ENCODE measurements around the gene HTRA3.

- TF ChIP-seq EZH2 (IDR thresholded peaks at IDR 0.05) (no peak), POLR2AphosphoS5 (IDR thresholded peaks at IDR 0.05; ENCODE audit: borderline replicate concordance, low read depth, low read length) (no peak), FOXP2 (optimal IDR thresholded peaks at IDR 0.05; ENCODE audit: control extremely low read depth, extremely low read length, insufficient read depth) (no peak)
Measured at GRCh38 chr4:8312976-8313375, 43.4 kb downstream of the HTRA3 start.
